GM11168 (cell line): Measurements from ENCODE around the gene TNPO1.
"Not testable (repeated sequence)": the region's sequence is repeated elsewhere in the genome, so short reads cannot be mapped to it uniquely, and the experiment has no call there.

ENCODE experiments used
- in situ Hi-C: fragments of 300-500 bp; cut with MboI; formaldehyde crosslinking; loops from one replicate; pipeline ENCODE4 v1.12.0; 2022; ENCODE audit warnings: low sequenced_read_pairs; ENCODE audit not compliant: unreplicated experiment

Gene TNPO1

DNA sequence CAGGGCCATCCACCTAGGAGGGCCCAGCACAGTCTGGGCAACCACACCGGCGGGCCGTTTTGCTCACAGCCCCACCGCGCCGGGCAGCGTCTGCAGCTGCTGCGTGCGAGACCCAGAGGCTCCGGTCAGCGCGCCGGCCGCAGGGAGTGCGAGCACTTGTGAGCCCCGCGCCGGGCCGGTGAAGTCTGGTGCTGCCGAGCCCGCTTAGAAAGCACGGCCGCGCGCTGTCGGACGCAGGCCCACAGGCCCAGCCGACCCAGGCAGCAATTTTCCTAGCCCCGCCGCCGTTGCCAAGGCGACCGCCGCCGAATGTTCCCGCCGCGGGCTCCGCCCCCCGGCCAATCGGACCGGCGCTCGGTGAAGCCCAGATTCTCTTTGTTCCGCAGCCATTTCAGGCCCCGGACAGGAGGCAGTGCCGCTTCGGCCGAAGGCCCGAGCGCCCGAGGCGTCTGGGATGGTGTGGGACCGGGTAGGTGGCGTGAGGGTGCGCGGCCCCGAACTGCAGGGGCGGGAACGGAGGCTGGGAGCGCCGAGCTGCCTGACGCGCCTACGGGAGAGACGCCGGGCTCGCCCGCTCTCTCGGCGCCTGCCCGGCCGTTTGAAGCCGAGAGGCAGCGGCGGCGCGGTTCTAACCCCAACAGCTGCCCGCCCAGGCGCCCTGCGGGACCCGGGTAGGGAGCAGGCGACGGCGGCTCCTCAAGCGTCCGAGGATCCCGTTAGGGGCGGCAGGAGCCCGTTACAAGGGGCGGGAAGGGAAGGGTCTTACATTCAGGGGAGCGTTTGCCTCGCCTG, at the start of gene TNPO1:
Gene TNPO1 (plus strand): TSS at position 378 of the 792 bp plus-strand sequence. CDS start 77 bp downstream, at position 455.
- in situ Hi-C loops: loop anchor here (10.0 kb wide), 1 partner anchor 202 kb away; no protein-coding TSS in a partner anchor

DNA sequence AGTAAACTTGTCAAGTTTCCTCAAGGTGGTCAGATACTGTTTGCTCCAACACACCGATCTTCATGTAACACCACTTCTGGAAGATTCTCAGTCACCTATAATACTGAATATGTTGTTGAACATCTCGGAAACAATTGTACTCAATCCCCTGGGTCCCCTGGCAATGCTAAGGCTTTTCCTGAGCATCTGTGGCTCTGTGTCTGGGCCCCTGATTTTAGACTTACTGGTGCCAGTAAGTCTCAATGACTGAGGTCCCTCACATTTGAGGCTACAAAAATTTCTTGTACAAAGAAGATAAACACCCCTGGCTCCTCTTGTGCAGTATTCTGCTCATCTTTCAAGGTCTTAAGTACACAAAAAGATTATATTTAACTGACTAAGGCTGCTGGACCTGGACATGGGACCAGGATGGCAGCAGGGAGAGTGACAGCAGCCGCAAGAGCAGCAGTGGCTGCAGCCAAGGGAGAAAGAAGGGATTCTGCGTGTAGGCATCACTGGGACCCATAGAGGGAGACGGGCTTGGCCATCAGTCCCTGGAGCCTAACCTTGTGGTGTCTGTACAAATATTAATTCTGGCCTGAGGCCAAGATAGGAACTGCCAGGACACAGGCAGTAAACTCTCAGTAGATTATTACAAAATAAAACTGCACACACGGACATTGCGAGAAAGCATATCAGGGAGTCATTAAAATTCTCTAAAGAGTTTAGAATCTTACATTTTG, 49.0 kb upstream of the TNPO1 start:
- in situ Hi-C loops: no loop called here

DNA sequence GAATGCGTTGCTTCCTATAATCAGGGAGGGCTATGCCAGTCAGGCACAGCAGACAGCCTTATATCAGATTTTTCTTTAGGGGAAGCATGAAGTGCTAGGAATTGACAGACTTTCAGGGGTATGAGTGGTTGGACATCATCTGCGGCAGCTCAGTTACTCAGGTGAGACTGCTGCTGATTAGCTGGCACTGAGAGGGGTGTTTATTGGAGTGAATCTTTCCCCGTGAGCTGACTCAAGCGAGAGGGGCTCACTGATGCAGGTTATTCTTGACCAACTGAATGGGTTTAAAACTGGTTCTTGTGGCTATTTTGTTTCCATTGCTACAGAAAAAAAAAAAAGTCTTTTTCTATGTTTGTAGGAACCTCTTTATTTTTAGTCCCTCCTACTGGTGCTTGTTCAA, 46.2 kb upstream of the TNPO1 start:
- in situ Hi-C loops: no loop called here

DNA sequence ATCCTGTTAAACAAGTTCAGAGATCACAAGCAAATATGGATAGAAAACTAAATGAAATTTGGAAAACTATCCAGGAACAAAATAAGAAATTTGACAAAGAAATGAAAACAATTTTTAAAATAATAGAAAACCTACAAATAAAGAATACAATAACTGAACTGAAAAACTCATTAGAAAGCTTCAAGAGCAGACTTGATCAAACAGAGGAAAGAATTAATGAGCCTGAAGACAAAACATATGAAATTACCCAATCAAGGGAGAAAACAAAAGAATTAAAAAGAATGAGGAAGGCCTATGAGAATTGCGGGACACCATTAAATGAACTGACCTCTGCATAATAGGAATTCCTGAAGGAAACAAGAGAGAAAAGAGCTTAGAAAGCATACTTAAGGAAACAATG, 39.8 kb upstream of the TNPO1 start:
- in situ Hi-C loops: no loop called here

DNA sequence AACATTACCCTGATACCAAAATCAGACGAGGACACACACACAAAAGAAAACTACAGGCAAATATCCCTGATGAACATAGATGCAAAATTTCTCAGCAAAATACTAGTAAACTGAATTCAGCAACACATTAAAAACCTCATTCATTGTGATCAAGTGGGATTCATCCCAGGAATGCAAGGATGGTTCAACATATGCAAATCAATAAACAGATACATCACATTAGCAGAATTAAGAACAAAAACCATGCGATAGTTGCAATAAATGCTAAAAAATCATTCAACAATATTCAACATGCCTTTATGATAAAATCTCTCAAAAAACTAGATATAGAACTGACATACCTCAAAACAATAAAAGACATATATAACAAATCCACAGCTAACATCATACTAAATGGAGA, 36.9 kb upstream of the TNPO1 start:
- in situ Hi-C loops: no loop called here

DNA sequence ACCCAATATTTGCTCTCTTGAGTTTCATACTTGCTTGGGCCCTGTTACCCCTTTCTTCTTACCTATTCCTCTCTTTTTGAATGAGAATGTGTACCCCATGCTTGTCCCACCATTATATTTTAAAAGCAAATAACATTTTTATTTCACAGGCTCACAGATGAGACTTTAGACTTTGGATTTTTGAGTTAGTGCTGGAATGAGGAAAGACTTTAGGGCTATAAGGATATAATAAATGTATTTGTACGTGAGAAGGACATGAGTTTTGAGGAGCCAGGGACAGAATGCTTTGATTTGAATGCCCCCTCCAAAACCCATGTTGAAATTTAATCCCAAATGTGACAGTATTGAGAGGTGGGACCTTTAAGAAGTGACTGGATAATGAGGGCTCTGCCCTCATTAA, 33.1 kb upstream of the TNPO1 start:
- in situ Hi-C loops: no loop called here

DNA sequence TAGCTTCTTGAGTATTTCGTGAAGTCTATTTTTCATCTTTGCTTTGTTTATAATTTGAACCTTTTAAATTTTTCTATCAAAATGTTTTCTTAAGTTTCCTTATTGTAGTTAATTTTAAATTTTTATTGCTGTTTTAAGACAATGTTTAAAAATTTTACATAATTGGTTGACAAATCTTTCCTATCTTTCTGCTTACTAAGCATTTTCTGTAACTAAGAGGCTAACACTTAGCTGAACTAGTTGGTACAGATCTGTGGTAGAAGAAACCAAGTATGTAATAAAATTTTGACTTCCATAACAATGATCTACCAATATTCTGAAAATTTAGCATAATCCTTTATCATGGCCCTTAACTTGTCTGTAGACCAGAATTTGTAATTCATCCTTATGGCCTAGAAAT, 32.3 kb upstream of the TNPO1 start:
- in situ Hi-C loops: no loop called here

DNA sequence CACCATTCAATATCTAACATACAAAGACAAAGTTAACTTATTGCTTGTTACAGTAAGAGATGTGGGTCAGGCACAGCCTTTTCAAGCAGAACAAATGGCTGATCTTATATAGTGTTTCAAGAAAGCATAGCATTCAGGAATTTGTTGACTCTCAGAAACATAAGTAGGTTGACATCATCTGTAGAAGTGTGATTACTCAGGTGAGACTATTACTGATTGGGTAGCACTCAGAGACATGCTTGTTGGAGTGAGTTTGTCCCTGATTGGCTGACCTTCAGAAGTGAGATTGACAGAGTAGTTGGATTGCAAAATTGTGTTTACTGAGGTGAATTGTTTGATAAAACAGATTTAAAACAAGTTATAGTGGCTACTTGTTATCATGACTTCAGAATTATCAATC, 30.7 kb upstream of the TNPO1 start:
- in situ Hi-C loops: no loop called here

DNA sequence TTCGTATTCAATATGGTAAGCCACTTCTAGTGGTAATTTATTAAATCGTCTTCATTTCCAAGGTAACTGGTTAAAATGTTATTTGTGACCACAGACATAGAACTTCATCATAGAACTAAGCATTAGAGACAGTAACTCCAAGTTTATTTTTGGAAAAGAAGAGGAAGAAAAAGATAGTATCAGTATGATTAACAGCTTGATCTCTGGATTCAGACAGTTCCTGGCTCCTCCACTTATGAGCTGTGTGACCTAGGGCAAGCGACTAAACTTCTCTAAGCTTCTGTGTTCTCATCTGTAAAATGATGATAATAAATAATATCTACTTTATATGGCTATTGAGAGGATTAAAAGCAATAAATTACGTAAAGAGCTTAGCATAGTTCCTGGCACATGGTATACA, 29.8 kb upstream of the TNPO1 start:
- in situ Hi-C loops: no loop called here

DNA sequence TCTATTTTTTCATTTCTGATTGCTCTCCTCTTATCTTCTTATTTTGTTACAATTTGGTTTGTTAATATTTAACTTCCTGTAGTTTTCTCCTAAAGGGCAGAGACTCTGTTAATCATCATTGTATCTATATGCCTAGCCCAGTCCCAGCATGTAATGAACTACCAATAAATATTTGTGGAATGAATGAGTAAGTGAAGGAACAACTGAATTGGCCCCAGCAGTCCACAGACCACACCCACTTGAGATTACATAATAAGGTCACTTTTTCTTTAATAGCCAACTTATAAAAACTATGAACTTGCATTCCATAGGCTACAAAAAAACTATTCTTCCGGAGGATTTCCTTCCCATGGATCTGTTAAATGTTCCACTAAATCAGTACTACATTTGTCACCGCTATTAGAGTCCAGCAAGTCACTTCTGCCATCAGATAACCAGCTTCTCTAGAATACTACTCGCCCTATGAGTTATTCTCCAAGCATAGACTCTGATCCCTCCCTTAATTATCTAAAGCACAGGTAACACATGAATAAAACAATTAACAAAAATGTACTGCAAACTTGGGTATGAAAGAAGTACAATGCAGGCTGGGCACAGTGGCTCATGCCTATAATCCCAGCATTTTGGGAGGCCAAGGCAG, 27.5 kb upstream of the TNPO1 start:
- in situ Hi-C loops: no loop called here

DNA sequence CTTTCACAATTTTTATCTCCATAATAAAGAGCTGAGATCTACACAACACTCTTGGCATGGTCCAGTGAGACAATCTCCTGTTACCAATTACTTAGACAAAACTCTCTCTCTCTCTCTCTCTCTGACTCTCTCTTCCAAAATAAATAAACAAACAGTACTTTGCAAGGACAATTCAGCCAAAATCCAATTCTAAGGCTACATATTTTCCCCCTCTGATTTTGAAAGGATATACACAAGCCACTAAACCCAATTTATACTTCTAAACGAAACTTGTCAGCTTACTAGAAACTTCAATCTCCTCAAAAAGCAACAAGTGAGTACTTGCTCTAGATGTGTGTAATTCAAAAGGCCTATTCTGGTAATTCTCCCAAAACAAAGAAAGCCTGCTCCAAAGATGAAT, 26.3 kb upstream of the TNPO1 start:
- in situ Hi-C loops: no loop called here

DNA sequence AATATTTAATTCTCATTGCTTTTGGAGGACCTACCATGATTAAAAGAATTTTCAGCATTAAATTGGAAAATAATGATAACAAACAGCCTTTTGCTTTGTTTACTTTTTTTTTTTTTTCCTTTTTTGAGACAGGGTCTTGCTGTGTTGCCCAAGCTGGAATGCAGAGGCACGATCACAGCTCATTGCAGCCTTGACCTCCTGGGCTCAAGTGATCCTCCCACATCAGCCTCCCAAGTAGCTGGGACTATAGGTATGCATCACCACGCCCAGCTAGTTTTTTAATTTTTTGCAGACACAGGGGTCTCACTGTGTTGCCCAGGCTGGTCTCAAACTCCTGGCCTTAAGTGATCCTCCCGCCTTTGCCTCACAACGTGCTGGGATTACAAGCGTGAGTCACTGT, 23.8 kb upstream of the TNPO1 start:
- in situ Hi-C loops: not testable (repeated sequence)

DNA sequence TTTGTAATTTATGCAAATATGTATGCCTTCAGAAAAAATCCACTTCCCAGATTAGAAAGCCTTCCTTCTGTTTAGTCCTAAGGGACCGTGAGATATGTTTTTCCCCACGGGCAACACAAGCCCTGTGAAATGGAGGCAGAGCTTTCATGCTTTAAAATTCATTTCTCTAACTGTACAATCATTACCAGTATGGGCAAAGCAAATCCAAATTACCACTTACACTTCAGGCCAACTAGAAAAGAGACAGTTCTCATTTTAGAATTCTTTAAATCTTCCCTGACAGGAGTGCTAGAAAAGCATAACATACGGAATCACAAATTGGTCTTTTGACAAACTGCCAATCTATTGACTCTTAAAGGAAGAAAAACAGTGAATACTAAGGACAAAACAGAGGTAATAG, 20.5 kb upstream of the TNPO1 start:
- in situ Hi-C loops: no loop called here

DNA sequence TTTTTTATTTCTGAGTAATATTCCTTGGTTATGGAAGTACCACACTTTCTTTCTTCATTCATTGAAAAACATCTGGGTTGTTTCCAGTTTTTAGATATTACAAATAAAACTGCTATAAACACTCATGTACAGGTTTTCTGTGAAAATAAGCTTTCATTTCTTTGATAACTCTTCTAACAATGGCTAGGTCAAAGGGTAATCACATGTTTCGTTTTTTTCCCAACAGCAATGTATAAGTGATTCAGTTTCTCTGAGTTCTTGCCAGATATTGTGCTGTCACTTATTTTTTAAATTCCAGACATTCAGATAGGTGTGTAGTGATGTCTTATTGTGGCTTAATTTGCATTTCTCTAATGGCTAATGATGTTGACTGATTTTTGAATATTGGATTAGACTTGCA, 16.7 kb upstream of the TNPO1 start:
- in situ Hi-C loops: no loop called here

DNA sequence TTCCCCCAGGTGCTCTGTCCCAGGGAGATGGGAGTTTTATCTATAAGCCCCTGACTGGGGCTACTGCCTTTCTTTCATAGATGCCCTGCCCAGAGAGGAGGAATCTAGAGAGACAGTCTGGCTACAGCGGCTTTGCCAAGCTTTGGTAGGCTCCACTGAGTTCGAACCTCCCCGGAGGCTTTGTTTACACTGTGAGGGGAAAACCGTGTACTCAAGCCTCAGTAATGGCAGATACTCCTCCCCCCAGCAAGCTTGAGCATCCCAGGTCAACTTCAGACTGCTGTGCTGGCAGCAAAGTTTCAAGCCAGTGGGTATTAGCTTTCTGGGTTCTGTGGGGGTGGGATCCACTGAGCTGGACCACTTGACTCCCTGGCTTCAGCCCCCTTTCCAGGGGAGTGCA, 7.8 kb upstream of the TNPO1 start:
- in situ Hi-C loops: not testable (repeated sequence)

DNA sequence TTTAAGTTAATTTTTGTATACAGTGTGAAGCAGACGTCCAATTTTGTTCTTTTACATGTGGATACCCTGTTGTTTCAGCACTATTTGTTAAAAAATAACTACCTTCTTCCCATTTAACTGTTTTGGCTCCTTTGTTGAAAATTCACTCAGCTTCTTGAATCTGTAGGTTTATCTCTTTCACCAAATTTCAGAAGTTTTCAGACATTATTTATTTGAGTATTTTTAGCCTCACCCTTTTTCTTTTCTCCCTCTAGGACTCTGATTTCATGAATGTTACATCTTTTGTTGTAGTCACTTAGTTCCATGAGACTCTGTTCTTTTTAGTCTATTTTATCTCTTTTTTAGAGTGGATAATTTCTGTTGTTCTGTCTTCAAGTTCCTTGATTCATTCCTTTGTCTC, 4.6 kb upstream of the TNPO1 start:
- in situ Hi-C loops: loop anchor here (10.0 kb wide), 1 partner anchor 197 kb away; no protein-coding TSS in a partner anchor

DNA sequence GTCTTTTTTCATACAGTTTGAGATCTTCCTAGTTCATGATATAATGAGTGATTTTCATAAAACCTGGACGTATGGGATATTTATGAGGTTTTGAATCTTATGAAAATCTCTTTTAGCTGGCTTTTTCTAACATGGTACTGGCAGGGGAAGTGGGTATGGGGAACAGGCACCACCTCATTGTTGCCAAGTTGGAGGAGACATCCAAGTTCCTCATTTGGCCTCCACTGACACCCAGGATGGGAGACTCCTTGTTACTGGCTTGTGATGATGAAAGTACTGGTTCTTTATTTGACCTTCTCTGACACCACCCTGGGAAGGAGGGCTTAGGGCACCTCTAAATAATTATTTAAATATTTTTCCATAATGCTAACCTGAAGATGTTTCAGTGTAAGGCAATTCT, 4.0 kb upstream of the TNPO1 start:
- in situ Hi-C loops: loop anchor here (10.0 kb wide), 1 partner anchor 198 kb away; no protein-coding TSS in a partner anchor

DNA sequence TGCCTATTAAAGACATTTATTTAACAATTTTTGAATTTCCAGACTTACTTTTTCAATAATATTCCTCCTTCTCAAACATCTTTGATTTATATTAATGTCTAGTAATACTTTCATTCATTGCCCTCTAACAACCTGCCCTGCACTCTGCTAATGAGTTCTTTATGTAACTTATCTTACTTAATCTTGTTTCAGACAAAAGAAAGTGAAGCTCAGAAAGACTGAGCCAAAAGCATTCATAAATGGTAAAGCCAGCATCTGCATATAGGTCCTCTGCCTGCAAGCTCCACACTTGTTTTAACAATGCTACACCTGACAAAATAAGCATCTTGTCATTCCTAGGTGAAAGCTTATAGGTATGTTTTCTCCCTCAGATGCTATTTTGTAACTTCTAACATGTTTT, 2.4 kb upstream of the TNPO1 start:
- in situ Hi-C loops: loop anchor here (10.0 kb wide), 1 partner anchor 199 kb away; no protein-coding TSS in a partner anchor

DNA sequence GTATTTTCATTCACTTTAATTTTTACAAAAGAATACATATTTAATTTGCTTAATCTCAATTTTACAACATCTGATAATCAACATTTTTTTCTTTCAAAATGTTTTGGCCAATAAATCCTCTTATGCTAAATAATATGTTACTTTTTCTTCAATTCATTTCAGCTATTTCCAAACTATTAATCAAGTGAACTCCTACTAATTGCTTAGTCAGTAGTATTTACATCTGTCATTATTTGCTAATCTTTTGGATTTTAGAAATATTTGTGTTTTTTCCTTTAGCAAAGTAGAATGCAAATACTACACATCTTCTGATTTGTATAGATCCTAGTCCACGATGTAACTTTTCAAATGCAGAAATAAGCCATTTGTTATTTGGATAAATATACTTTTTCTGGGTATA, 1.6 kb upstream of the TNPO1 start:
- in situ Hi-C loops: loop anchor here (10.0 kb wide), 1 partner anchor 200 kb away; no protein-coding TSS in a partner anchor

DNA sequence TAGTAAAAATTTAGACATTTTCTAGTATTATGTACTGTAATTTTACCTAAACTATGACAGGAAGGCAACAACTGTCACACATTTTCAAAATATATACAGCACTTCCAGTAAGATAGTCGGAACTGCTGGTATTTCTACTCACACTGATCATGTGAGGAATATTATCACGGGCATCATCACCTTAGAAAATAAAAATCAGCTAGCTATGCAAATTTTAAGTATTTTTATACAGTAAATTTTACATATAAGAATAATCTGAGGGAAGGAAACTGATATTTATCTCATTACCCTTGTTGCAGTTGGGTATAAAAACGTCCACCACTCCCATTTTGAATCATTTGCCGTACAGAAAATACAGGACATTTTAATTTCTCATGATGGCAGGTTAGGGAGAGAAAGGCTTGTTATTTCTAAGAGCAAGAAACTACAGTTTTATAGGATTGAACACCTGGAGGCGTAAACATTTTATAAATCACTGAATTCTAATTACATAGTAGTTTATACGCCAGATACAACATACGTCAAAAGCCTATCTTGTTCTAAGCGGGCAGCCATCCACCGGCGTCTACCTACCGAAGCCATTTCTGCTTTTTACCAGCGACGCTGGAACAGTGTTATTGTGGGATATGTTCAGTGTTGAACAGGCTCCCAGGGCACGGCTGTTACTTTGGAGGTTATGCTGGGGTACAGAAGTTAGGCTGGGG, 729 bp upstream of the TNPO1 start:
- in situ Hi-C loops: loop anchor here (10.0 kb wide), 1 partner anchor 201 kb away; no protein-coding TSS in a partner anchor
